Measurements from ENCODE around the gene CAPN6. TPM values are rescaled to one million over a fixed set of nuclear protein-coding genes. Genes with fewer than 3 reads are reported as not detected.

Gene CAPN6
- total RNA-seq, 1 donor from 2014 or later, result 3.4 TPM

DNA sequence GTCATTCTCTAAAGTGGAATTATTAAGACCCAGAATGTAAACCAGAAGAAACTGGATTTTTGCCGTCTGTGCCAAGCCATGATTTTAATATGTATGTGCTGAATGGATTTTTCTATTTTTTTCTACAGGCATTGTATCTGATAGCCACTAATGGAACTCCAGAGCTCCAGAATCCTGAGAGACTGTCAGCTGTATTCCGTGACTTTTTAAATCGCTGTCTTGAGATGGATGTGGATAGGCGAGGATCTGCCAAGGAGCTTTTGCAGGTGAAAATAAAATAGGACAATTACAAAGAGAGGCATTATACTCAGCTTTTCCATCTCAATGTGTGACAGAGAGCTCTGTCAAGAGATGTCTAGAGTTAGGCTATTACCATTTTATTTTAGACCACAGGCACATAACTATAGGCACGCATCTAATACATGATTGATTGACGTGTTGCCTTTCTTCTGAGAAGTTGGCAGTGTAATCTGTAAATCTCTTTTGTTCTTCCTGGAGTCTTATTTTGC is 53.9 kb downstream of the CAPN6 start:
- Histone ChIP-seq H3K4me1 (no peaks in the 10 kb centered on the region), H3K9me3 (no peaks in the 10 kb centered on the region), H3K4me3 (no peak overlapping the region), H3K27me3 (no peaks in the 10 kb centered on the region), H3K36me3 (no peaks in the 10 kb centered on the region), H3K27ac (no peak overlapping the region)
- no peak for DNase-seq (ENCODE audit: extremely low spot score in 2 of 2)
- TF ChIP-seq, protein P1, sequence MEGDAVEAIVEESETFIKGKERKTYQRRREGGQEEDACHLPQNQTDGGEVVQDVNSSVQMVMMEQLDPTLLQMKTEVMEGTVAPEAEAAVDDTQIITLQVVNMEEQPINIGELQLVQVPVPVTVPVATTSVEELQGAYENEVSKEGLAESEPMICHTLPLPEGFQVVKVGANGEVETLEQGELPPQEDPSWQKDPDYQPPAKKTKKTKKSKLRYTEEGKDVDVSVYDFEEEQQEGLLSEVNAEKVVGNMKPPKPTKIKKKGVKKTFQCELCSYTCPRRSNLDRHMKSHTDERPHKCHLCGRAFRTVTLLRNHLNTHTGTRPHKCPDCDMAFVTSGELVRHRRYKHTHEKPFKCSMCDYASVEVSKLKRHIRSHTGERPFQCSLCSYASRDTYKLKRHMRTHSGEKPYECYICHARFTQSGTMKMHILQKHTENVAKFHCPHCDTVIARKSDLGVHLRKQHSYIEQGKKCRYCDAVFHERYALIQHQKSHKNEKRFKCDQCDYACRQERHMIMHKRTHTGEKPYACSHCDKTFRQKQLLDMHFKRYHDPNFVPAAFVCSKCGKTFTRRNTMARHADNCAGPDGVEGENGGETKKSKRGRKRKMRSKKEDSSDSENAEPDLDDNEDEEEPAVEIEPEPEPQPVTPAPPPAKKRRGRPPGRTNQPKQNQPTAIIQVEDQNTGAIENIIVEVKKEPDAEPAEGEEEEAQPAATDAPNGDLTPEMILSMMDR (IDR thresholded peaks at IDR 0.05), result no peak
- TF ChIP-seq POLR2AphosphoS5 (IDR thresholded peaks at IDR 0.05; ENCODE audit: insufficient read depth in 1 of 2, low read depth in 1 of 2) (no peak), POLR2A (IDR thresholded peaks at IDR 0.05) (no peak)
- intact Hi-C loops (cut with DNase I), result no loop called here

DNA sequence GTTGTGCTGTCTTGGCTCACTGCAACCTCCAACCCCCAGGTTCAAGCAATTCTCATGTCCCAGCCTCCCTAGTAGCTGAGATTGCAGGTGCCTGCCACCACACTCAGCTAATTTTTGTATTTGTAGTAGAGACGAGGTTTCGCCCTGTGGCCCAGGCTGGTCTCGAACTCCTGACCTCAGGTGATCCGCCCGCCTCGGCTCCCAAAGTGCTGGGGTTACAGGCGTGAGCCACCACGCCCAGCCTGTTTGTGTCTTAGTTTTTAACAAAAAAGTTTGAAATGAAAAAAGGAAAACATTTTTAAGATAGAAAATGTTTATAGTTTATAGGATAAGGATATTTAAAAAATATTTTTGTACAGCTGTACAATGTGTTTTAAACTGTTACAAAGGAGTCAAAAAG is 62.4 kb downstream of the CAPN6 start:
- H3K27ac ChIP-seq, result no peak overlapping the region
- DNase-seq (ENCODE audit: extremely low spot score in 2 of 2), result no peak
- H3K4me1 ChIP-seq, result no peaks in the 10 kb centered on the region
- intact Hi-C loops (cut with DNase I), result no loop called here
- TF ChIP-seq, protein P1 (IDR thresholded peaks at IDR 0.05), result no peak
- TF ChIP-seq POLR2A (IDR thresholded peaks at IDR 0.05), result no peak
- TF ChIP-seq POLR2AphosphoS5 (IDR thresholded peaks at IDR 0.05; ENCODE audit: insufficient read depth in 1 of 2, low read depth in 1 of 2), result no peak
- H3K36me3 ChIP-seq, result no peaks in the 10 kb centered on the region
- no peak overlapping the region for H3K4me3 ChIP-seq
- no peaks in the 10 kb centered on the region for H3K27me3 ChIP-seq
- no peaks in the 10 kb centered on the region for H3K9me3 ChIP-seq

DNA sequence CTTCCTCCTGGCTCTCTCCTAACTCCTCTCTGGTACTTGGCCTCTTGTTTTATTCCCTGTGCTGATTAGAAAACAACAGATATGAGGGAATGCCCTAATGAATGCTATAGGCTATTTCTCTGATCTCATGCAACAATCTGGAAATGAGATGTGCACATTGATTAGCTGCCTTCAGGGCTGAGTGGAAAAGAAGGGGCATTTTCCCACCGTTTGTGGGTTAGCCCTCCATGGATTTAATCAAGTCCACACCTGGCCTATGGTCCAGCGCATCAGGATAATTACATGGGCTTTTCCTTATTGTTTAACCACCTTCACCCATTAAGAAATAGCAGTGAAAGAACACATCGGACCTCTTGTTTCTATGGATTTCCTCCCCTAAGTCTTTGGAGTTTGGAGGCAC is 70.0 kb downstream of the CAPN6 start:
- no peaks in the 10 kb centered on the region for H3K9me3 ChIP-seq
- intact Hi-C loops (cut with DNase I), result no loop called here
- H3K27me3 ChIP-seq, result no peaks in the 10 kb centered on the region
- no peaks in the 10 kb centered on the region for H3K36me3 ChIP-seq
- DNase-seq (ENCODE audit: extremely low spot score in 2 of 2), result no peak
- no peak for TF ChIP-seq POLR2AphosphoS5 (IDR thresholded peaks at IDR 0.05; ENCODE audit: insufficient read depth in 1 of 2, low read depth in 1 of 2)
- TF ChIP-seq, protein P1 (IDR thresholded peaks at IDR 0.05), result no peak
- no peak for TF ChIP-seq POLR2A (IDR thresholded peaks at IDR 0.05)
- H3K27ac ChIP-seq, result no peak overlapping the region
- no peaks in the 10 kb centered on the region for H3K4me1 ChIP-seq
- no peak overlapping the region for H3K4me3 ChIP-seq

DNA sequence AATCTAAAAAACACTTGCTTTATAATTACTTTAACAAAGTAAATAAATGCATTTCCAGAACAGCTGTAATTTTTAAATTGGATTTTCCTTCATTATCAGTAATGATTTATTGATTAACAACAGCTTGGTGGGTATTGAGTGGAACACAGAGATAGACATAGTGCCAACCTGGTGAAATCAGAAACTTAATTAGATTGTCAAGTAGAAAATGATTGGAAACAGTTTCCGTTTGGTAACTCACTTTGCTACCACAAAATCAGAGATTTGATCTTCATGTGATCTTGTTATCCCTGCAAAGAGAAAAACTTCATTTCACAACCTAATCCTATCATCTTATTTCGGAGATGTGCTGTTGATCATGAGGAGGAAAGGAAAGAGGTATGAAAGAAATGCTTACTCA is 70.8 kb downstream of the CAPN6 start:
- no peaks in the 10 kb centered on the region for H3K4me1 ChIP-seq
- no peaks in the 10 kb centered on the region for H3K9me3 ChIP-seq
- H3K4me3 ChIP-seq, result no peak overlapping the region
- TF ChIP-seq POLR2AphosphoS5 (IDR thresholded peaks at IDR 0.05; ENCODE audit: insufficient read depth in 1 of 2, low read depth in 1 of 2) (no peak), POLR2A (IDR thresholded peaks at IDR 0.05) (no peak)
- TF ChIP-seq, protein P1 (IDR thresholded peaks at IDR 0.05), result no peak
- intact Hi-C loops (cut with DNase I), result no loop called here
- no peak overlapping the region for H3K27ac ChIP-seq
- H3K36me3 ChIP-seq, result no peaks in the 10 kb centered on the region
- no peak for DNase-seq (ENCODE audit: extremely low spot score in 2 of 2)
- no peaks in the 10 kb centered on the region for H3K27me3 ChIP-seq

Other genes starting within 250 kb of the CAPN6 start
- gene PAK3, start 174.3 kb downstream of the CAPN6 start, total RNA-seq, result 2.9 TPM
- not detected for gene DCX, start 141.7 kb upstream of the CAPN6 start, total RNA-seq
- gene SERTM2, start 241.2 kb upstream of the CAPN6 start, total RNA-seq, result 28.2 TPM